ENCODE results near the gene PARD3B. TPM values are rescaled to one million over a fixed set of nuclear protein-coding genes. Genes with fewer than 3 reads are reported as not detected.

PARD3B gene
- total and polyA plus RNA-seq, 2 of the 8 experiments (the other 6 are each of a cell fraction or from before 2014, with no cell fraction given): 1.2 to 5.7 TPM

GRCh38 chr2:205556841-205557539 lies 1011.7 kb downstream of the PARD3B start:
- Histone ChIP-seq H3K23me2 (ENCODE audit: low read depth, low read length) (no peaks in the 10 kb centered on the region; the same call in 1 of the 2 replicates), H3K4me3 (ENCODE audit: extremely low read depth in 1 of 4, insufficient read depth in 2 of 4, low read depth in 3 of 4, low read length in 4 of 4) (no peak overlapping the region), H2BK120ac (replicated peaks; ENCODE audit: low read depth, low read length) (no peak overlapping the region), H3K79me1 (ENCODE audit: low read depth, low read length) (no peaks in the 10 kb centered on the region), H3K4ac (replicated peaks; ENCODE audit: insufficient read length, low read depth, low read length) (no peak overlapping the region), H3K79me2 (ENCODE audit: control insufficient read depth in 1 of 2, insufficient read depth in 2 of 2, low read length in 2 of 2) (no peaks in the 10 kb centered on the region), H4K5ac (ENCODE audit: insufficient read length, low read depth, low read length) (no peak overlapping the region), H3K56ac (replicated peaks; ENCODE audit: insufficient read length, low read depth, low read length) (no peak overlapping the region), H4K8ac (ENCODE audit: extremely low read depth, insufficient read depth, low read length) (no peak overlapping the region), H3K14ac (ENCODE audit: insufficient read length) (no peak overlapping the region), H3K9ac (replicated peaks in 1 of 4; ENCODE audit: extremely low read depth in 1 of 4, low read depth in 3 of 4, low read length in 3 of 4) (no peak overlapping the region; a peak in 1 of 7 replicates), H2BK15ac (ENCODE audit: low read length) (no peak overlapping the region), H2AFZ (ENCODE audit: low read length) (no peak overlapping the region), H2BK5ac (ENCODE audit: low read depth, low read length) (no peak overlapping the region), H3K36me3 (ENCODE audit: control insufficient read depth in 2 of 4, insufficient read depth in 4 of 4, low read length in 3 of 4) (no peaks in the 10 kb centered on the region), H3K27ac (ENCODE audit: low read depth, low read length) (no peak overlapping the region), H2AK5ac (ENCODE audit: low read depth, low read length) (no peak overlapping the region; the same call in 1 of the 2 replicates), H3K9me3 (ENCODE audit: insufficient read depth in 2 of 2, low read depth in 1 of 2, low read length in 1 of 2) (no peaks in the 10 kb centered on the region), H3K27me3 (replicated peaks in 1 of 4; ENCODE audit: control insufficient read depth in 3 of 4, extremely low read depth in 1 of 4, insufficient read depth in 3 of 4, low read length in 3 of 4) (no peaks in the 10 kb centered on the region), H3K18ac (ENCODE audit: extremely low read depth, low read length) (no peak overlapping the region), H4K20me1 (replicated peaks in 1 of 2; ENCODE audit: control insufficient read depth in 1 of 2, insufficient read depth in 2 of 2, low read length in 2 of 2) (no peaks in the 10 kb centered on the region), H3K4me2 (ENCODE audit: insufficient read depth in 1 of 2, low read depth in 2 of 2, low read length in 2 of 2) (no peak overlapping the region), H4K91ac (replicated peaks; ENCODE audit: insufficient read length, low read length) (peak overlapping the region; percentile 55), H2BK20ac (ENCODE audit: low read length) (0 out of 2 replicates have a peak overlapping the region, but pooled peaks have one; percentile 35), H2BK12ac (ENCODE audit: low read depth, low read length) (peak overlapping the region; percentile 40; the same call in 1 of the 2 replicates), H3K23ac (ENCODE audit: insufficient read length) (no peak overlapping the region), H3K4me1 (replicated peaks in 1 of 4; ENCODE audit: control insufficient read depth in 3 of 4, insufficient read depth in 4 of 4, low read length in 3 of 4) (peaks cover 0 to 9% (median 8%) of the 10 kb centered on the region in 4 experiments; a peak in 6 of 7 replicates)
- ChIA-PET CTCF (ENCODE audit: partially characterized antibody) (interaction anchor here (0.7 to 1.6 kb wide), 8 partner anchors 9 to 1412 kb away, joined by 3 to 8 read pairs (median 3); no protein-coding TSS in a partner anchor), POLR2A (ENCODE audit: partially characterized antibody) (no interaction called here)
- FAIRE-seq (no peak), DNase-seq (ENCODE audit: low read depth in 1 of 2, low spot score in 2 of 2) (no peak)
- TF ChIP-seq CBX8 (IDR thresholded peaks at IDR 0.05; ENCODE audit: borderline replicate concordance, low read depth, low read length) (no peak), JUND (IDR thresholded peaks at IDR 0.05; ENCODE audit: low read length) (no peak), CTCF (IDR thresholded peaks at IDR 0.05; ENCODE audit: control extremely low read depth in 1 of 3, insufficient read depth in 1 of 3, low read depth in 1 of 3, low read length in 3 of 3) (peak in 2 of 3 experiments; percentile 34 to 45; a peak in 2 of 4 replicates), POLR2A (IDR thresholded peaks at IDR 0.05; ENCODE audit: control extremely low read depth in 1 of 2, low read depth in 2 of 2, low read length in 2 of 2) (no peak), RAD21 (IDR thresholded peaks at IDR 0.05 in 1 of 2, conservative IDR thresholded peaks at IDR 0.05 in 1 of 2; ENCODE audit: low read depth in 2 of 2, low read length in 2 of 2) (peak; percentile 26 to 46; a peak in 3 of 4 replicates), GABPA (IDR thresholded peaks at IDR 0.05; ENCODE audit: borderline replicate concordance, insufficient read depth, low read length) (no peak)
- 86% methylated on average over 18 of the region's 18 CpGs; no CpG with 5 or more reads in 1 of the 2 experiments for WGBS, 2 experiments (ENCODE audit: extremely low coverage in 1 of 2, insufficient coverage in 1 of 2, insufficient read length in 1 of 2, insufficient replicate concordance in 2 of 2, low coverage in 1 of 2, low lambda C conversion rate in 2 of 2, missing lambda C conversion rate in 1 of 2)

Data from H1 (cell line).